Gastrocnemius medialis (tissue), 4 donors: ENCODE measurements around the gene PCF11. TPM values are rescaled to one million over a fixed set of nuclear protein-coding genes. Genes with fewer than 3 reads are reported as not detected.

ENCODE experiments used
- ATAC-seq, 2 donors: fragments of 150-250 bp; one replicate each; pipeline ENCODE4 v1.9.1; 2016
- DNase-seq, 2 donors: peaks; one replicate each; pipeline ENCODE4 v3.0.0-alpha.2; 2019
- H3K27ac ChIP-seq, 4 donors: fragments of 200-600 bp; sonication (generic); 1 replicate in 1 of 4; 2 replicates in 3 of 4; pipeline ENCODE4 v1.5.1; 2016 to 2018; ENCODE audit warnings: mild to moderate bottlenecking in 2 of 4, moderate library complexity in 1 of 4
- H3K27me3 ChIP-seq, 3 donors: fragments of 200-600 bp; sonication (generic) in 2 of 3; 1 replicate in 1 of 3; 2 replicates in 2 of 3; pipeline versions ENCODE4 v1.5.1 to v1.6.0; 2016 to 2019; ENCODE audit warnings: mild to moderate bottlenecking in 1 of 3, moderate library complexity in 1 of 3
- H3K36me3 ChIP-seq, 2 donors: fragments of 200-600 bp; sonication (generic) in 1 of 2; one replicate each; pipeline ENCODE4 v1.5.1; 2017 to 2018
- H3K4me1 ChIP-seq, 2 donors: fragments of 200-600 bp; sonication (generic) in 1 of 2; one replicate each; pipeline ENCODE4 v1.5.1; 2016 to 2017; ENCODE audit warnings: mild to moderate bottlenecking in 2 of 2
- H3K4me3 ChIP-seq, 4 donors: fragments of 200-600 bp; sonication (generic) in 3 of 4; 1 replicate in 1 of 4; 2 replicates in 3 of 4; pipeline ENCODE4 v1.5.1; 2016 to 2019; ENCODE audit warnings: mild to moderate bottlenecking in 2 of 4
- H3K9me3 ChIP-seq, 3 donors: fragments of 200-600 bp; sonication (generic) in 2 of 3; 1 replicate in 1 of 3; 2 replicates in 2 of 3; pipeline ENCODE4 v1.5.1; 2016 to 2019
- CTCF ChIP-seq, 5 experiments: fragments of 450-650 bp in 3 of 5; fragments of 200-600 bp in 2 of 5; sonication (generic) in 2 of 5; IDR thresholded peaks in 4 of 5; conservative IDR thresholded peaks in 1 of 5; 1 replicate in 4 of 5; 2 replicates in 1 of 5; pipeline ENCODE4 v1.5.1; 2016 to 2019; ENCODE audit warnings: antibody characterized with exemption in 5 of 5, mild to moderate bottlenecking in 3 of 5, moderate library complexity in 3 of 5
- POLR2A ChIP-seq, 2 donors: fragments of 450-650 bp; IDR thresholded peaks; one replicate each; pipeline ENCODE4 v1.6.1; 2017; ENCODE audit warnings: antibody characterized with exemption in 2 of 2, mild to moderate bottlenecking in 2 of 2, moderate library complexity in 2 of 2
- in situ Hi-C, 4 donors: fragments of 200-750 bp; cut with MboI; loops; one replicate each; pipeline versions ENCODE4 v1.15.0 to v1.8.0; 2017; ENCODE audit warnings: low sequenced_read_pairs in 4 of 4
- intact Hi-C: fragments of 100-400 bp; cut with DNase I; formaldehyde crosslinking; loops from one replicate; pipeline ENCODE4 v1.15.1; 2023; ENCODE audit warnings: low total_unique reads
- total RNA-seq, 4 donors: library from RNA; depleted of rRNA; stranded (reverse); fragments of >200 nt; gene quantifications; one replicate each; pipeline versions ENCODE4 v1.1.0 to v1.2.3, GENCODE V29; 2016

Gene PCF11
- total RNA-seq, 4 donors from 2014 or later: 25.3 to 103 (median 47.5) TPM

GRCh38 chr11:83158965-83159901, 2.3 kb downstream of the PCF11 start:
- intact Hi-C loops: loop anchor here (10.0 kb wide), 1 partner anchor 126 kb away; the partner anchor contains the start of gene CCDC90B
- peaks cover 41 to 46% of the 10 kb centered on the region in 2 donors for H3K4me1 ChIP-seq

DNA sequence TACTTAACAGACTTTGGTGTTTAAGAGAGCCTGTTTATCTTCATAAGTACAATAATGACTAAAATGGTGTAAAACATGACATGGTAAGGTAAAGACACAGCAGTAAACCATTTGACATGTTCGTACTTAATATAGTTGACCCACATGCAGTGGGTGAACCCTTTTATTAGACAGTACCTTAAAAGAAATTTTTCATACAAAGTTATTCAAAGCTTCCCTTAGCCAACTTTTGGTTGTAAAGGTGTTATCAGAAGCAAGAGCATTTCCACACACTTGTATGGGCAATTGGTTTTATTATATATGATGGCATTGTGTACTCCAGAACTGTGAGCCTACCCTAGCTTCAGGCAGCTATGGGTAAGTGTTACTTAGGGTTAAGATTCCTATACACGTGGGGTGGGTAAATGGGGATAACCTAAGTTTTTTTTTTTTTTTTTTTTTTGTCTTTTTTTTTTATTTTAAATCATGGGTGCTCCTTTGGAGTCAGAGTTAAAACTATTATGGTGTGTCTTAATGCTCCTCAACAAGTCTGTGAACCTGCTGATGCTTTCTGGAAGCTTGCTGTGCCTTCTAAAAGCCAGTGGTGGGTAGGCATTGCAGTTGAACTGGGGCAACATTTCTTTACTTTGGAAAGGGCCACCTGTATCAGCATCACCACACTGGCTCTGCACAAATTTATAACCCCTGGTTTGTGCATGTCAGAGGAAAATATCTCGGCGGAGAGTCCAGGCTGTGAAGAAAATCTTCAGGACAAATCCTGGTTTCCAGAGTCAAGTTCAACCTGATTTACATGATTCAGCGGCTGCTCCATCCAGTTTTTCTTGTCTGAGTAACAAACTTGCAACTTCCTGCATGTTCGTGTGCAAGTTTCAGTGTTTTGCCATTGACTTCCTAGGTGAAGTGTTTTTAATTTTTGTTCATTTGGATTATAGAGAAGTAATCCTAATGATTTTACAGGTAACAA, 3.3 kb downstream of the PCF11 start:
- H3K9me3 ChIP-seq: no peaks in the 10 kb centered on the region
- H3K36me3 ChIP-seq: peaks cover 0 to 12% of the 10 kb centered on the region in 2 donors
- H3K27me3 ChIP-seq: no peaks in the 10 kb centered on the region
- ATAC-seq (no peak), DNase-seq (no peak)
- peaks cover 41 to 46% of the 10 kb centered on the region in 2 donors for H3K4me1 ChIP-seq
- H3K27ac ChIP-seq: peak overlapping the region; percentile 98 to 100 (median 100)
- TF ChIP-seq CTCF (IDR thresholded peaks at IDR 0.05 in 4 of 5, conservative IDR thresholded peaks at IDR 0.05 in 1 of 5): no peak
- TF ChIP-seq POLR2A (IDR thresholded peaks at IDR 0.05): no peak
- in situ Hi-C loops (loop anchor here in 2 of 4 donors (5.0 to 25.0 kb wide), 3 partner anchors 32 to 98 kb away; partner anchors contain the start of genes RAB30 (in 2 of the 2) and ANKRD42 (in 1 of the 2)), intact Hi-C loops (loop anchor here (10.0 kb wide), 1 partner anchor 125 kb away; the partner anchor contains the start of gene CCDC90B)
- H3K4me3 ChIP-seq: peak overlapping the region; percentile 92 to 100 (median 97)

More at GRCh38 chr11:83158965-83159901, 2.3 kb downstream of the PCF11 start:
- TF ChIP-seq POLR2A (IDR thresholded peaks at IDR 0.05) (no peak), CTCF (IDR thresholded peaks at IDR 0.05 in 4 of 5, conservative IDR thresholded peaks at IDR 0.05 in 1 of 5) (no peak)
- ATAC-seq: no peak
- H3K27me3 ChIP-seq: no peaks in the 10 kb centered on the region
- H3K9me3 ChIP-seq: no peaks in the 10 kb centered on the region
- in situ Hi-C loops: loop anchor here in 2 of 4 donors (5.0 to 25.0 kb wide), 3 partner anchors 33 to 97 kb away; partner anchors contain the start of genes RAB30 (in 2 of the 2) and ANKRD42 (in 1 of the 2)
- H3K4me3 ChIP-seq: peak overlapping the region; percentile 92 to 100 (median 97)
- DNase-seq: no peak
- H3K27ac ChIP-seq: peak overlapping the region; percentile 98 to 100 (median 100)
- peaks cover 0 to 3% of the 10 kb centered on the region in 2 donors for H3K36me3 ChIP-seq

GRCh38 chr11:83161610-83162199, 4.8 kb downstream of the PCF11 start:
- intact Hi-C loops (no loop called here), in situ Hi-C loops (loop anchor here in 1 of 4 donors (25.0 kb wide), 1 partner anchor 99 kb away; the partner anchor contains the start of gene RAB30)
- no peak for ATAC-seq

More at GRCh38 chr11:83161610-83162199, 4.8 kb downstream of the PCF11 start:
- H3K9me3 ChIP-seq: no peaks in the 10 kb centered on the region
- peak overlapping the region in 1 of 4 donors; percentile 92 for H3K4me3 ChIP-seq
- no peaks in the 10 kb centered on the region for H3K27me3 ChIP-seq
- peaks cover 0 to 27% of the 10 kb centered on the region in 2 donors for H3K36me3 ChIP-seq
- no peak for DNase-seq
- peaks cover 38 to 44% of the 10 kb centered on the region in 2 donors for H3K4me1 ChIP-seq
- no peak for TF ChIP-seq CTCF (IDR thresholded peaks at IDR 0.05 in 4 of 5, conservative IDR thresholded peaks at IDR 0.05 in 1 of 5)
- peak overlapping the region; percentile 39 to 100 (median 99) for H3K27ac ChIP-seq
